Prostate gland (tissue), 2 donors: ENCODE measurements around the gene ACTL10. TPM values are rescaled to one million over a fixed set of nuclear protein-coding genes. Genes with fewer than 3 reads are reported as not detected.
"Not testable (repeated sequence)": the region's sequence is repeated elsewhere in the genome, so short reads cannot be mapped to it uniquely, and the experiment has no call there.

ENCODE experiments used
- DNase-seq: peaks from one replicate; pipeline ENCODE4 v3.0.0-alpha.2; 2019; ENCODE audit warnings: low spot score
- H3K27ac ChIP-seq, 2 donors: fragments of 200-600 bp; sonication (generic); 2 replicates each; pipeline ENCODE4 v1.5.1; 2017 to 2019
- H3K27me3 ChIP-seq: fragments of 200-600 bp; sonication (generic); replicated peaks from 2 replicates; pipeline ENCODE4 v1.5.1; 2019; ENCODE audit not compliant: insufficient read depth
- H3K36me3 ChIP-seq, 2 donors: fragments of 200-600 bp; sonication (generic); 1 replicate in 1 of 2; 2 replicates in 1 of 2; pipeline versions ENCODE4 v1.5.1 to v1.8.1; 2017 to 2019
- H3K4me1 ChIP-seq: fragments of 200-600 bp; sonication (generic); replicated peaks from 2 replicates; pipeline ENCODE4 v1.5.1; 2019
- H3K4me3 ChIP-seq, 2 donors: fragments of 200-600 bp; sonication (generic); 2 replicates each; pipeline ENCODE4 v1.5.1; 2017 to 2019
- H3K9me3 ChIP-seq: fragments of 200-600 bp; sonication (generic); 2 replicates; pipeline ENCODE4 v1.5.1; 2017
- POLR2A ChIP-seq: fragments of 450-650 bp; IDR thresholded peaks from one replicate; pipeline ENCODE4 v1.6.1; 2016; ENCODE audit warnings: antibody characterized with exemption, mild to moderate bottlenecking
- POLR2AphosphoS5 ChIP-seq: sonication (generic); formaldehyde crosslinking; IDR thresholded peaks from one replicate; pipeline ENCODE4 v1.6.1; 2017; ENCODE audit warnings: antibody characterized with exemption
- WGBS: methylation state at CpG from one replicate; pipeline ENCODE4 v1.1.5; 2018; 5-methylcytosine and 5-hydroxymethylcytosine counted together
- intact Hi-C: fragments of 100-400 bp; cut with DNase I; formaldehyde crosslinking; loops from one replicate; pipeline ENCODE4 v1.14.2; 2022
- total RNA-seq, 2 donors: library from RNA; depleted of rRNA; stranded (reverse); fragments of >200 nt; gene quantifications; one replicate each; pipeline ENCODE4 v1.1.0, GENCODE V29; 2016
- TF ChIP-seq, protein P1 (sequence below), 4 experiments: fragments of 200-600 bp in 2 of 4; fragments of 450-650 bp in 2 of 4; sonication (generic) in 2 of 4; IDR thresholded peaks; 1 replicate in 3 of 4; 2 replicates in 1 of 4; pipeline ENCODE4 v1.5.1; 2016 to 2019; ENCODE audit warnings: antibody characterized with exemption in 4 of 4, mild to moderate bottlenecking in 2 of 4, moderate library complexity in 2 of 4

ACTL10 gene
- total RNA-seq, 2 donors from 2014 or later, result 7.9 to 8.5 TPM

DNA sequence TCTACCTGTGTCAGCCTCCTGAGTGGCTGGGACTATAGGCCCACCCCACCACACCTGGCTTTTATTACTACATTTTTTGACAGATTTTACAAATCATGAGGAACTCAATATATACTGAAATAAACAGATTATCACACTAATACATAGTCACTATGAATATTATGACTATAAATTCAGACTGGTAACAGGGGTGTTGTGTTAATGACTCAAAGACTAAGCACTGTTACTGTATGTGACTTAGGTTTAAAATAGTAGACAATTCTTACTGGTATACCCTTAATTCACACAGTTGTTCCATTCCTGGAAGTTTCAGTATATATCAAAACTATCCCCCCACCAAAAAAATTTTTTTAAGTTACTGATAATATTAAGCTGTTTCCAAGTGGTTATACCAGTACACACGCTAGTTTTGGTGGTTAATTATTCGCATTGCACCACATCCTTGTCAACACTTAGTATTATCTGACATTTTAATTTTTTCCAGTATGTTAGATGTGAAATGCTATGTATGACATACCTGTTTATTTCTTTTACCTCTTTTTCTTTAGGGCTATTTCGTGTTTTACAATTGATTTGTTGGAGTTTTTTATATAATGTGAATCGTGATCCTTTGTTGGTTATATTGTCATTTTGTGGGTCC is 39.0 kb upstream of the ACTL10 start:
- 97% methylated on average over 4 of the region's 4 CpGs for WGBS
- H3K4me1 ChIP-seq, result no peaks in the 10 kb centered on the region
- H3K36me3 ChIP-seq, result peaks cover 7 to 9% of the 10 kb centered on the region in 2 donors
- no peak for DNase-seq
- intact Hi-C loops, result no loop called here
- TF ChIP-seq, protein P1, sequence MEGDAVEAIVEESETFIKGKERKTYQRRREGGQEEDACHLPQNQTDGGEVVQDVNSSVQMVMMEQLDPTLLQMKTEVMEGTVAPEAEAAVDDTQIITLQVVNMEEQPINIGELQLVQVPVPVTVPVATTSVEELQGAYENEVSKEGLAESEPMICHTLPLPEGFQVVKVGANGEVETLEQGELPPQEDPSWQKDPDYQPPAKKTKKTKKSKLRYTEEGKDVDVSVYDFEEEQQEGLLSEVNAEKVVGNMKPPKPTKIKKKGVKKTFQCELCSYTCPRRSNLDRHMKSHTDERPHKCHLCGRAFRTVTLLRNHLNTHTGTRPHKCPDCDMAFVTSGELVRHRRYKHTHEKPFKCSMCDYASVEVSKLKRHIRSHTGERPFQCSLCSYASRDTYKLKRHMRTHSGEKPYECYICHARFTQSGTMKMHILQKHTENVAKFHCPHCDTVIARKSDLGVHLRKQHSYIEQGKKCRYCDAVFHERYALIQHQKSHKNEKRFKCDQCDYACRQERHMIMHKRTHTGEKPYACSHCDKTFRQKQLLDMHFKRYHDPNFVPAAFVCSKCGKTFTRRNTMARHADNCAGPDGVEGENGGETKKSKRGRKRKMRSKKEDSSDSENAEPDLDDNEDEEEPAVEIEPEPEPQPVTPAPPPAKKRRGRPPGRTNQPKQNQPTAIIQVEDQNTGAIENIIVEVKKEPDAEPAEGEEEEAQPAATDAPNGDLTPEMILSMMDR (IDR thresholded peaks at IDR 0.05), result no peak
- TF ChIP-seq POLR2AphosphoS5 (no peak), POLR2A (no peak)
- H3K27ac ChIP-seq, result peak overlapping the region in 1 of 2 donors; percentile 12
- no peaks in the 10 kb centered on the region for H3K27me3 ChIP-seq
- H3K4me3 ChIP-seq, result no peak overlapping the region
- no peaks in the 10 kb centered on the region for H3K9me3 ChIP-seq

GRCh38 chr20:33629533-33629932 is 37.2 kb upstream of the ACTL10 start:
- Histone ChIP-seq H3K27ac (no peak overlapping the region), H3K4me1 (no peaks in the 10 kb centered on the region), H3K36me3 (peaks cover 7 to 8% of the 10 kb centered on the region in 2 donors), H3K9me3 (no peaks in the 10 kb centered on the region), H3K4me3 (no peak overlapping the region), H3K27me3 (no peaks in the 10 kb centered on the region)
- DNase-seq, result no peak
- 94% methylated on average over 10 of the region's 10 CpGs for WGBS
- intact Hi-C loops, result no loop called here
- TF ChIP-seq, protein P1 (IDR thresholded peaks at IDR 0.05), result no peak
- TF ChIP-seq POLR2AphosphoS5, result no peak
- no peak for TF ChIP-seq POLR2A

DNA sequence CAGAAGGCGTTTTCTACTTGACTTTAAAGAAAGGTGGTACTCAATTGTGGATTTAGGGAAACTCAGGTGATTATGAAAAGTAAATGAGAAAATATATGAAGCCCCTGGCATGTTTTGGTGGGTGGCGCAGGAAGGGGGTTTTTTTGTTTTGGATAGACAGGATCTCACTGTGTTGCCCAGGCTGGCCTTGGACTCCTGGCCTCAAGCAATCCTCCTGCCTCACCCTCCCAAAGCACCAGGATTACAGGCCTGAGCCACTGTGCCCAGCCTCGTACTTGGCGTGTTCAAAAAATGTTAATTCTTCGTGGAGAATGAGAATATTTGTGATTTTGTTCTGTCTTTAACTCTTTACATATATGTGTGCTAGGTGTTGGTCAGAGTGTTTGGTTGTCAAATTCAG is 36.8 kb upstream of the ACTL10 start:
- Histone ChIP-seq H3K27ac (no peak overlapping the region), H3K4me3 (no peak overlapping the region), H3K36me3 (peaks cover 4 to 7% of the 10 kb centered on the region in 2 donors), H3K9me3 (no peaks in the 10 kb centered on the region), H3K4me1 (no peaks in the 10 kb centered on the region), H3K27me3 (no peaks in the 10 kb centered on the region)
- intact Hi-C loops, result no loop called here
- no peak for DNase-seq
- 89% methylated on average over 5 of the region's 5 CpGs for WGBS
- TF ChIP-seq, protein P1 (IDR thresholded peaks at IDR 0.05), result no peak
- TF ChIP-seq POLR2A, result no peak
- TF ChIP-seq POLR2AphosphoS5, result no peak

DNA sequence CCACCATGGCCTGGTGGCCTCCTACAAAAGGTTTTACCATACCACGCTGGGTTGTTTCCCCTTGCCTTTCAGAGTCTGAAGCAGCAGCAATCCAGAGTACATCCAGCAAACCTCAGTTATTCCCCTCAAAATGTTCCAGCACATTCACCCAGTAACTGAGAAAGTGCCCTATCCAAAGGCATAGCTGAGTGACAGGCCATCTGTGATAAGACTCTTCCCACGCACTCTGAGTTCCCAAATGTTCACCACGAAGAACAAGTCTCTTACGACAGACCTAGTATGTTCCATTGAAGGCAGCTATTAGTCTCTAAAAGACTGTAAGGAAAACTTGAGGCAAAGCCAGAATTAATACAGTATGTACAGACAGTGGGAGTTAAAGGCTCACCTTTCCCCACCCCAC is 36.2 kb upstream of the ACTL10 start:
- DNase-seq, result no peak
- Histone ChIP-seq H3K4me3 (no peak overlapping the region), H3K27ac (no peak overlapping the region), H3K27me3 (no peaks in the 10 kb centered on the region), H3K4me1 (no peaks in the 10 kb centered on the region), H3K9me3 (no peaks in the 10 kb centered on the region), H3K36me3 (peaks cover 2 to 3% of the 10 kb centered on the region in 2 donors)
- no peak for TF ChIP-seq POLR2AphosphoS5
- TF ChIP-seq, protein P1 (IDR thresholded peaks at IDR 0.05), result no peak
- no peak for TF ChIP-seq POLR2A
- intact Hi-C loops, result no loop called here
- 80% methylated on average over 4 of the region's 4 CpGs for WGBS

GRCh38 chr20:33631910-33632309 is 34.8 kb upstream of the ACTL10 start:
- H3K27me3 ChIP-seq, DNase-seq, H3K4me1 ChIP-seq, H3K9me3 ChIP-seq, H3K27ac ChIP-seq, H3K36me3 ChIP-seq, H3K4me3 ChIP-seq, intact Hi-C loops: not testable (repeated sequence)
- 90% methylated on average over 4 of the region's 4 CpGs for WGBS
